Measurements from ENCODE around the gene CUL7. TPM values are rescaled to one million over a fixed set of nuclear protein-coding genes. Genes with fewer than 3 reads are reported as not detected.

The CUL7 gene
- total RNA-seq, 4 donors from 2014 or later, result 10.9 to 16.6 (median 13.5) TPM

DNA sequence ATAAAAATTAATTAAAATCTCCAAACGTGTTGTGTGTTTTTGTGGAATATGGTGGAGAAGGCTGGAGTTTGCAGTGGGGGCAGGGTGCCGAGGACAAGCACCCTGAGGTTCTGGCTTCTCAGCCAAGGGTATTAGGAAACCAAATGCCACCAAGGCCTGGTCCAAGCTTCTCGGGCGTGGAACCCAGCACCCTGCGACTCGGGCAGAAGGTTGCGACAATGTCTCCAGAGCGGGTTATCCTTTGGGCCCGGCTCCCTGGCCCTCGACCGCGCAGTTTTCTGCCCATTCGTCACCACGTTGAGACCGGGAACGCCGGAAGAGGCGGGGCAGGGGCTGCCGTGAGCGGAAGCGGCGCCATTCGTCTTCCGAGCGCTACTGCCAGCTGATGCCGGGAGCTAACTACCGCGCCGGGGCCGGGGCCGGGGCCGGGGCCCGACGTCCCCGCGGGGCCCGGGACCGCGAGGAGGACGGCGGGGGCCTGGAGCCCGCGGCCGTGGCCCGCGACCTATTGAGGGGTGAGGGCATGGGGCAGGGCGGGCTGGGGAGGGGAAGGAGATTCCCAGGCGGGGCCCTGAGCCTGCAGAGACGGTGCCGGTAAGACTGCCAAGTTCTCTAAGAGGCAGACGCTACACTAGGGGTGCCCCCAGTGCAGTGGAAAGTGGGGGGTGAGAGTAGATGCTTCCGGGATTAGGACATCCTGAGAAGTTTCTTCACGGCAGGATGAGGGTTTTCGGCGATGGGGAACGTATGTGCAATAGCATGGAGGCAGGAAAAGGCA lies 32.2 kb downstream of the CUL7 start, which contains the start of gene RRP36:
Gene RRP36, plus strand, starts transcription at position 354 of the 778 bp plus-strand sequence. Its CDS starts 32 bp downstream, at position 386.
- 0% methylated on average over 6 to 17 of the region's 56 CpGs for WGBS, 2 donors (ENCODE audit: low coverage in 1 of 2)
- TF ChIP-seq POLR2AphosphoS5 (IDR thresholded peaks at IDR 0.05) (peak; percentile 86), POLR2A (IDR thresholded peaks at IDR 0.05) (peak; percentile 43 to 49), EP300 (IDR thresholded peaks at IDR 0.05) (no peak), CTCF (IDR thresholded peaks at IDR 0.05) (no peak)
- Histone ChIP-seq H3K4me1 (peaks cover 0 to 56% (median 31%) of the 10 kb centered on the region in 3 donors), H3K9me3 (no peaks in the 10 kb centered on the region), H3K4me3 (peak within 1 kb of the TSS; percentile 63 to 86), H3K27me3 (no peaks in the 10 kb centered on the region), H3K27ac (peak within 1 kb of the TSS; percentile 34 to 94 (median 90)), H3K36me3 (peaks cover 0 to 75% of the 10 kb centered on the region in 2 donors)
- ATAC-seq, result peak; percentile 92

- Histone ChIP-seq H3K9me3 (no peaks in the 10 kb centered on the region), H3K36me3 (peaks cover 0 to 69% of the 10 kb centered on the region in 2 donors), H3K4me1 (peaks cover 0 to 62% (median 37%) of the 10 kb centered on the region in 3 donors), H3K4me3 (peak overlapping the region; percentile 63 to 86), H3K27me3 (no peaks in the 10 kb centered on the region), H3K27ac (peak overlapping the region; percentile 34 to 94 (median 90))
- 40% methylated on average over 1 of the region's 5 CpGs; no CpG with 5 or more reads in 1 of the 2 donors for WGBS, 2 donors (ENCODE audit: low coverage in 1 of 2)
- TF ChIP-seq CTCF (IDR thresholded peaks at IDR 0.05) (no peak), POLR2A (IDR thresholded peaks at IDR 0.05) (no peak), EP300 (IDR thresholded peaks at IDR 0.05) (no peak), POLR2AphosphoS5 (IDR thresholded peaks at IDR 0.05) (no peak)
- ATAC-seq, result no peak
These were observed 32.8 kb downstream of the CUL7 start for GRCh38 chr6:43020847-43021246.

- Histone ChIP-seq H3K4me1 (peaks cover 0 to 69% (median 43%) of the 10 kb centered on the region in 3 donors), H3K27ac (peak overlapping the region in 3 of 4 donors; percentile 90 to 94 (median 91)), H3K27me3 (no peaks in the 10 kb centered on the region), H3K36me3 (peaks cover 0 to 63% of the 10 kb centered on the region in 2 donors), H3K9me3 (no peaks in the 10 kb centered on the region), H3K4me3 (no peak overlapping the region)
- 80 to 87% methylated on average over 1 to 3 of the region's 3 CpGs for WGBS, 2 donors (ENCODE audit: low coverage in 1 of 2)
- TF ChIP-seq EP300 (IDR thresholded peaks at IDR 0.05) (no peak), POLR2AphosphoS5 (IDR thresholded peaks at IDR 0.05) (no peak), POLR2A (IDR thresholded peaks at IDR 0.05) (no peak), CTCF (IDR thresholded peaks at IDR 0.05) (no peak)
- no peak for ATAC-seq
These were observed 33.5 kb downstream of the CUL7 start for GRCh38 chr6:43020052-43020705.

- no peak for ATAC-seq
- peaks cover 0 to 52% of the 10 kb centered on the region in 2 donors for H3K36me3 ChIP-seq
- H3K4me1 ChIP-seq, result peaks cover 0 to 70% (median 46%) of the 10 kb centered on the region in 3 donors
- no peak overlapping the region for H3K4me3 ChIP-seq
- H3K9me3 ChIP-seq, result no peaks in the 10 kb centered on the region
- no peaks in the 10 kb centered on the region for H3K27me3 ChIP-seq
- no peak overlapping the region for H3K27ac ChIP-seq
- WGBS, 2 donors (ENCODE audit: low coverage in 1 of 2), result 75 to 89% methylated on average over 1 to 2 of the region's 2 CpGs
- no peak for TF ChIP-seq CTCF (IDR thresholded peaks at IDR 0.05)
- TF ChIP-seq POLR2A (IDR thresholded peaks at IDR 0.05), result no peak
- no peak for TF ChIP-seq EP300 (IDR thresholded peaks at IDR 0.05)
- no peak for TF ChIP-seq POLR2AphosphoS5 (IDR thresholded peaks at IDR 0.05)
These were observed 34.5 kb downstream of the CUL7 start for GRCh38 chr6:43019152-43019551.
